SK-N-SH (cell line): ENCODE results near the gene TOR2A.

Experiments
- CHD2 ChIP-seq: fragments of 150-350 bp; IDR thresholded peaks from 2 replicates; pipeline ENCODE4 v1.6.1; 2018; ENCODE audit warnings: low read length; ENCODE audit not compliant: partially characterized antibody
- CTCF ChIP-seq: fragments of 200-600 bp; sonication (generic); IDR thresholded peaks from 2 replicates; pipeline ENCODE4 v1.6.1; 2017; ENCODE audit warnings: antibody characterized with exemption, mild to moderate bottlenecking, moderate library complexity
- EP300 ChIP-seq, 2 experiments: IDR thresholded peaks; 2 replicates each; pipeline versions ENCODE4 v1.4.0 to v1.6.1; 2012; ENCODE audit warnings: borderline replicate concordance in 1 of 2, low read depth in 1 of 2, low read length in 1 of 2
- EZH2phosphoT487 ChIP-seq: fragments of 200-600 bp; sonication (generic); IDR thresholded peaks from 2 replicates; pipeline ENCODE4 v1.6.1; 2017; ENCODE audit warnings: low read depth, mixed run types, mild to moderate bottlenecking, antibody characterized with exemption, moderate library complexity, borderline replicate concordance
- JUND ChIP-seq: IDR thresholded peaks from 2 replicates; pipeline ENCODE4 v1.4.0; 2012
- POLR2AphosphoS5 ChIP-seq: IDR thresholded peaks from 2 replicates; pipeline ENCODE4 v1.6.1; 2012; ENCODE audit warnings: low read depth, low read length
- RFX5 ChIP-seq: IDR thresholded peaks from 2 replicates; pipeline ENCODE4 v1.6.1; 2012; ENCODE audit warnings: mild to moderate bottlenecking, improper control_type of control experiment, low read length
- RXRA ChIP-seq: IDR thresholded peaks from 2 replicates; pipeline ENCODE4 v1.4.0; 2012; ENCODE audit warnings: low read depth, mild to moderate bottlenecking, borderline replicate concordance
- SIN3A ChIP-seq: IDR thresholded peaks from 2 replicates; pipeline ENCODE4 v1.6.1; 2012; ENCODE audit warnings: low read depth, mild to moderate bottlenecking, low read length, moderate library complexity, borderline replicate concordance
- TAF1 ChIP-seq: IDR thresholded peaks from 2 replicates; pipeline ENCODE4 v1.6.1; 2012; ENCODE audit warnings: low read depth, mild to moderate bottlenecking, low read length, moderate library complexity, borderline replicate concordance
- TEAD4 ChIP-seq: IDR thresholded peaks from 2 replicates; pipeline ENCODE4 v1.4.0; 2012; ENCODE audit warnings: mild to moderate bottlenecking, borderline replicate concordance; ENCODE audit not compliant: insufficient read depth
- USF2 ChIP-seq: fragments of 150-350 bp; IDR thresholded peaks from 2 replicates; pipeline ENCODE4 v1.6.1; 2017; ENCODE audit warnings: antibody characterized with exemption, low read length, low read depth, borderline replicate concordance
- TF ChIP-seq, protein P1 (sequence below): IDR thresholded peaks from 2 replicates; pipeline ENCODE4 v1.4.0; 2012; ENCODE audit warnings: low read depth

- no peak for TF ChIP-seq USF2
- no peak for TF ChIP-seq TAF1
- no peak for TF ChIP-seq RXRA
- TF ChIP-seq CHD2, result no peak
- no peak for TF ChIP-seq CTCF
- TF ChIP-seq EZH2phosphoT487, result no peak
- no peak for TF ChIP-seq POLR2AphosphoS5
- no peak for TF ChIP-seq JUND
- TF ChIP-seq EP300 (IDR thresholded peaks at IDR 0.05; ENCODE audit: borderline replicate concordance in 1 of 2, low read depth in 1 of 2, low read length in 1 of 2), result no peak
- TF ChIP-seq, protein P1, sequence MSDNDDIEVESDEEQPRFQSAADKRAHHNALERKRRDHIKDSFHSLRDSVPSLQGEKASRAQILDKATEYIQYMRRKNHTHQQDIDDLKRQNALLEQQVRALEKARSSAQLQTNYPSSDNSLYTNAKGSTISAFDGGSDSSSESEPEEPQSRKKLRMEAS, result no peak
- TF ChIP-seq TEAD4, result no peak
- TF ChIP-seq SIN3A, result no peak
- no peak for TF ChIP-seq RFX5
Observed at GRCh38 chr9:127721391-127721821, 13.7 kb downstream of the TOR2A start.
